Loucy (cell line): ENCODE data around the gene PPM1L.

Experiments used
- H2AFZ ChIP-seq: fragments of 200-600 bp; sonication (generic); 2 replicates; pipeline ENCODE4 v1.6.0; 2016; ENCODE audit warnings: antibody characterized with exemption, mild to moderate bottlenecking, low read length, moderate library complexity
- H3F3A ChIP-seq: fragments of 200-600 bp; 2 replicates; pipeline ENCODE4 v1.6.0; 2016; ENCODE audit warnings: antibody characterized with exemption, low read depth, mild to moderate bottlenecking
- H3K27me3 ChIP-seq: fragments of 200-600 bp; sonication (generic); 2 replicates; pipeline ENCODE4 v1.6.1; 2014; ENCODE audit warnings: low read length, mild to moderate bottlenecking; ENCODE audit not compliant: insufficient read depth, poor library complexity, severe bottlenecking
- H3K36me3 ChIP-seq: fragments of 200-600 bp; sonication (generic); 2 replicates; pipeline ENCODE4 v1.6.1; 2016; ENCODE audit warnings: low read length; ENCODE audit not compliant: insufficient read depth
- H3K4me1 ChIP-seq: fragments of 200-600 bp; sonication (generic); 2 replicates; pipeline ENCODE4 v1.5.1; 2014; ENCODE audit warnings: low read length, mild to moderate bottlenecking; ENCODE audit not compliant: insufficient read depth, poor library complexity, severe bottlenecking
- H3K4me2 ChIP-seq: fragments of 200-600 bp; sonication (generic); 2 replicates; pipeline ENCODE4 v1.6.0; 2014; ENCODE audit warnings: antibody characterized with exemption, low read length, low read depth, mild to moderate bottlenecking; ENCODE audit not compliant: poor library complexity, severe bottlenecking
- H3K4me3 ChIP-seq: fragments of 200-600 bp; sonication (generic); 2 replicates; pipeline ENCODE4 v1.5.1; 2014; ENCODE audit warnings: low read length, mild to moderate bottlenecking, mixed read lengths; ENCODE audit not compliant: poor library complexity, severe bottlenecking
- H3K79me2 ChIP-seq: fragments of 200-600 bp; sonication (generic); 2 replicates; pipeline ENCODE4 v1.6.1; 2014; ENCODE audit warnings: low read length; ENCODE audit not compliant: insufficient read depth
- H3K9ac ChIP-seq: fragments of 200-600 bp; sonication (generic); 2 replicates; pipeline ENCODE4 v1.6.0; 2014; ENCODE audit warnings: mild to moderate bottlenecking, low read depth, low read length, moderate library complexity; ENCODE audit not compliant: poor library complexity, severe bottlenecking
- H3K9me2 ChIP-seq: fragments of 200-600 bp; sonication (generic); replicated peaks from 2 replicates; pipeline ENCODE4 v1.6.1; 2016; ENCODE audit warnings: low read depth, low read length, mixed read lengths
- H3K9me3 ChIP-seq: fragments of 200-600 bp; sonication (generic); 2 replicates; pipeline ENCODE4 v1.6.1; 2014; ENCODE audit warnings: mild to moderate bottlenecking, antibody characterized with exemption, low read length, low read depth; ENCODE audit not compliant: insufficient read depth
- H4K20me1 ChIP-seq: fragments of 200-600 bp; sonication (generic); 2 replicates; pipeline ENCODE4 v1.6.0; 2014; ENCODE audit warnings: antibody characterized with exemption, low read length, mild to moderate bottlenecking; ENCODE audit not compliant: insufficient read depth, poor library complexity, severe bottlenecking
- CTCF ChIP-seq: fragments of 200-600 bp; sonication (generic); conservative IDR thresholded peaks from 2 replicates; pipeline ENCODE4 v1.5.1; 2014; ENCODE audit warnings: mild to moderate bottlenecking, antibody characterized with exemption, low read length
- EZH2phosphoT487 ChIP-seq: fragments of 200-600 bp; IDR thresholded peaks from 2 replicates; pipeline ENCODE4 v1.6.1; 2018; ENCODE audit warnings: antibody characterized with exemption, mild to moderate bottlenecking, moderate library complexity, borderline replicate concordance

Gene PPM1L

GRCh38 chr3:160906646-160907045 is 150.6 kb downstream of the PPM1L start:
- no peaks in the 10 kb centered on the region for H3K9me2 ChIP-seq
- TF ChIP-seq CTCF = no peak
- TF ChIP-seq EZH2phosphoT487 = no peak
- no peak overlapping the region for H3K9ac ChIP-seq

GRCh38 chr3:160909917-160910316 is 153.9 kb downstream of the PPM1L start:
- H3K9ac ChIP-seq = no peak overlapping the region
- TF ChIP-seq CTCF = no peak
- TF ChIP-seq EZH2phosphoT487 = no peak
- no peaks in the 10 kb centered on the region for H3K27me3 ChIP-seq
- H3K9me2 ChIP-seq = no peaks in the 10 kb centered on the region
- H3K79me2 ChIP-seq = no peaks in the 10 kb centered on the region
- peaks cover 3% of the 10 kb centered on the region; the same call in 1 of the 2 replicates for H3K9me3 ChIP-seq
- no peak overlapping the region for H3K4me3 ChIP-seq
- H2AFZ ChIP-seq = no peak overlapping the region
- peaks cover 3% of the 10 kb centered on the region for H3K4me1 ChIP-seq
- H3F3A ChIP-seq = no peaks in the 10 kb centered on the region
- no peak overlapping the region for H3K4me2 ChIP-seq
- no peaks in the 10 kb centered on the region for H4K20me1 ChIP-seq
- H3K36me3 ChIP-seq = no peaks in the 10 kb centered on the region

More at GRCh38 chr3:160906646-160907045, 150.6 kb downstream of the PPM1L start:
- Histone ChIP-seq H2AFZ (no peak overlapping the region), H3K4me1 (peaks cover 3% of the 10 kb centered on the region), H3F3A (no peaks in the 10 kb centered on the region), H3K36me3 (no peaks in the 10 kb centered on the region), H3K79me2 (no peaks in the 10 kb centered on the region), H3K9me3 (peaks cover 3% of the 10 kb centered on the region; the same call in 1 of the 2 replicates), H3K4me2 (no peak overlapping the region), H4K20me1 (no peaks in the 10 kb centered on the region), H3K27me3 (no peaks in the 10 kb centered on the region), H3K4me3 (no peak overlapping the region)

GRCh38 chr3:160911411-160911810 is 155.4 kb downstream of the PPM1L start:
- H3K27me3 ChIP-seq = no peaks in the 10 kb centered on the region

More at GRCh38 chr3:160911411-160911810, 155.4 kb downstream of the PPM1L start:
- no peaks in the 10 kb centered on the region for H3K36me3 ChIP-seq
- no peaks in the 10 kb centered on the region for H3K79me2 ChIP-seq
- no peak overlapping the region for H2AFZ ChIP-seq
- H3K4me1 ChIP-seq = peaks cover 3% of the 10 kb centered on the region
- no peak overlapping the region for H3K4me3 ChIP-seq
- no peak overlapping the region for H3K9ac ChIP-seq
- no peak overlapping the region for H3K4me2 ChIP-seq
- H3K9me3 ChIP-seq = peaks cover 3% of the 10 kb centered on the region; the same call in 1 of the 2 replicates
- H3K9me2 ChIP-seq = no peaks in the 10 kb centered on the region
- H4K20me1 ChIP-seq = no peaks in the 10 kb centered on the region
- H3F3A ChIP-seq = no peaks in the 10 kb centered on the region
- TF ChIP-seq EZH2phosphoT487 = no peak
- no peak for TF ChIP-seq CTCF
